Liver (tissue), 9 donors: Measurements from ENCODE around the gene LDAH. TPM values are rescaled to one million over a fixed set of nuclear protein-coding genes. Genes with fewer than 3 reads are reported as not detected.

Experiments
- DNase-seq: peaks from one replicate; pipeline ENCODE4 v3.0.0-alpha.2; 2017; ENCODE audit warnings: low spot score
- H3K27ac ChIP-seq, 2 donors: one replicate each; pipeline ENCODE4 v1.7.0; 2013; ENCODE audit warnings: inconsistent platforms in 2 of 2, low read length in 2 of 2, control low read depth in 1 of 2, low read depth in 1 of 2, mild to moderate bottlenecking in 1 of 2
- H3K27me3 ChIP-seq, 4 donors: one replicate each; pipeline versions ENCODE4 v1.6.1 to v1.7.0; 2013; ENCODE audit warnings: low read length in 3 of 4, inconsistent platforms in 1 of 4, mild to moderate bottlenecking in 1 of 4, moderate library complexity in 1 of 4; ENCODE audit not compliant: control insufficient read depth in 4 of 4, insufficient read depth in 4 of 4
- H3K36me3 ChIP-seq, 4 donors: one replicate each; pipeline versions ENCODE4 v1.6.1 to v1.7.0; 2013; ENCODE audit warnings: low read length in 3 of 4, mild to moderate bottlenecking in 3 of 4, low read depth in 1 of 4, moderate library complexity in 1 of 4; ENCODE audit not compliant: control insufficient read depth in 4 of 4, insufficient read depth in 3 of 4
- H3K4me1 ChIP-seq, 4 donors: one replicate each; pipeline versions ENCODE4 v1.6.1 to v1.7.0; 2013; ENCODE audit warnings: low read length in 3 of 4, mild to moderate bottlenecking in 3 of 4, moderate library complexity in 1 of 4; ENCODE audit not compliant: control insufficient read depth in 4 of 4, insufficient read depth in 4 of 4
- H3K4me3 ChIP-seq, 3 donors: one replicate each; pipeline versions ENCODE4 v1.6.1 to v1.7.0; 2013; ENCODE audit warnings: low read length in 3 of 3, control low read depth in 1 of 3, low read depth in 1 of 3, mild to moderate bottlenecking in 1 of 3
- H3K9ac ChIP-seq, 2 donors: one replicate each; pipeline ENCODE4 v1.7.0; 2013; ENCODE audit warnings: low read length in 2 of 2, mild to moderate bottlenecking in 2 of 2, moderate library complexity in 2 of 2, control low read depth in 1 of 2, low read depth in 1 of 2
- H3K9me3 ChIP-seq, 4 donors: one replicate each; pipeline versions ENCODE4 v1.6.1 to v1.7.0; 2013; ENCODE audit warnings: low read length in 3 of 4; ENCODE audit not compliant: control insufficient read depth in 4 of 4
- CTCF ChIP-seq: fragments of 150-350 bp; IDR thresholded peaks from 2 replicates; pipeline ENCODE4 v1.5.1; 2017; ENCODE audit warnings: improper control_type of control experiment, low read depth, low read length; ENCODE audit not compliant: missing input control
- EGR1 ChIP-seq, 2 donors: IDR thresholded peaks; 2 replicates each; pipeline ENCODE4 v1.6.1; 2016 to 2018; ENCODE audit warnings: antibody characterized with exemption in 2 of 2, low read depth in 2 of 2
- FOXA1 ChIP-seq: IDR thresholded peaks from 2 replicates; pipeline ENCODE4 v1.6.1; 2016; ENCODE audit warnings: antibody characterized with exemption
- FOXA2 ChIP-seq: IDR thresholded peaks from 2 replicates; pipeline ENCODE4 v1.6.1; 2016; ENCODE audit warnings: antibody characterized with exemption
- GABPA ChIP-seq, 2 donors: IDR thresholded peaks in 1 of 2; conservative IDR thresholded peaks in 1 of 2; 2 replicates each; pipeline ENCODE4 v1.6.1; 2016; ENCODE audit warnings: antibody characterized with exemption in 2 of 2, mild to moderate bottlenecking in 1 of 2, moderate library complexity in 1 of 2
- HNF4A ChIP-seq, 2 donors: conservative IDR thresholded peaks; 2 replicates each; pipeline ENCODE4 v1.6.1; 2016; ENCODE audit warnings: antibody characterized with exemption in 2 of 2, mild to moderate bottlenecking in 2 of 2
- HNF4G ChIP-seq: IDR thresholded peaks from 2 replicates; pipeline ENCODE4 v1.6.1; 2016; ENCODE audit warnings: antibody characterized with exemption
- JUND ChIP-seq, 2 donors: IDR thresholded peaks; 2 replicates each; pipeline ENCODE4 v1.6.1; 2016; ENCODE audit warnings: antibody characterized with exemption in 2 of 2
- NR2F2 ChIP-seq: IDR thresholded peaks from 2 replicates; pipeline ENCODE4 v1.6.1; 2016; ENCODE audit warnings: antibody characterized with exemption
- RAD21 ChIP-seq, 2 donors: IDR thresholded peaks; 2 replicates each; pipeline ENCODE4 v1.6.1; 2016; ENCODE audit warnings: antibody characterized with exemption in 2 of 2, mild to moderate bottlenecking in 2 of 2
- REST ChIP-seq: IDR thresholded peaks from 2 replicates; pipeline ENCODE4 v1.6.1; 2016; ENCODE audit warnings: antibody characterized with exemption, mild to moderate bottlenecking
- RXRA ChIP-seq, 2 donors: IDR thresholded peaks; 2 replicates each; pipeline ENCODE4 v1.6.1; 2017 to 2018; ENCODE audit warnings: antibody characterized with exemption in 2 of 2, mild to moderate bottlenecking in 1 of 2
- SP1 ChIP-seq: IDR thresholded peaks from 2 replicates; pipeline ENCODE4 v1.6.1; 2018; ENCODE audit warnings: antibody characterized with exemption, mild to moderate bottlenecking
- TAF1 ChIP-seq: conservative IDR thresholded peaks from 2 replicates; pipeline ENCODE4 v1.6.1; 2016; ENCODE audit warnings: antibody characterized with exemption, mild to moderate bottlenecking
- YY1 ChIP-seq: IDR thresholded peaks from 2 replicates; pipeline ENCODE4 v1.6.1; 2016; ENCODE audit warnings: antibody characterized with exemption, mild to moderate bottlenecking
- WGBS: extraction: QIAGEN DNeasy Blood & Tissue Kit; methylation state at CpG from one replicate; pipeline ENCODE4 v1.1.7; 2013; 5-methylcytosine and 5-hydroxymethylcytosine counted together
- polyA plus RNA-seq, 2 donors: library from polyadenylated mRNA; stranded (reverse) in 1 of 2; unstranded in 1 of 2; fragments of 200-250 nt in 1 of 2; fragments of >200 nt in 1 of 2; fragmentation: Nextera tagmentation in 1 of 2; extraction: Ambion mirVana in 1 of 2; gene quantifications; one replicate each; pipeline versions ENCODE4 v1.2.1 to v1.2.3, GENCODE V29; 2013 to 2015
- total RNA-seq, 2 donors: library from RNA; depleted of rRNA; stranded (reverse); fragments of >200 nt; gene quantifications; one replicate each; pipeline ENCODE4 v1.2.3, GENCODE V29; 2014
- TF ChIP-seq, protein P1 (sequence below): IDR thresholded peaks from 2 replicates; pipeline ENCODE4 v1.6.1; 2016; ENCODE audit warnings: antibody characterized with exemption
- donor health status: healthy.
- donor health status: healthy.
- donor health status: healthy.
- donor health status: healthy.
- donor health status: healthy.

LDAH gene
- total and polyA plus RNA-seq, 4 donors, result 5.8 to 17.7 (median 9.7) TPM

DNA sequence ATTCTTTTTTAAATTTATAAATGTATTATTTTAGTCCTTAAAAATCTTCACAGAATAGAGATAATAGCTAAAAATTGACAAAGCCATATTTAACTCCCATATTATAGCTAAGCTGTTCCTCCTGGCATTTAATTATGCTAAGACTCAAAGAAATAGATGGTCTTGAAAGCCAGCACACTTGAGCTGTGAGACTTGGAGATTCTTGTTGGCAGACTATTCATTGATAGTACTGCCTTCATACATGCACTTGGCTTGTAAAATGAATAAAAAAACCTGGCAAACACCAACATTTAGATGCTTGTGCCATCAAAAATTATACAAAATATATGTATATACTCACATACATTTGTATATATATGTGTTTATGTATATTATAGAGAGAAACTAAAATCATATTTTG, 9.7 kb upstream of the LDAH start:
- H3K4me1 ChIP-seq, result no peaks in the 10 kb centered on the region
- H3K9ac ChIP-seq, result no peak overlapping the region
- no peak overlapping the region for H3K27ac ChIP-seq
- TF ChIP-seq JUND (IDR thresholded peaks at IDR 0.05), result no peak
- no peak for TF ChIP-seq GABPA (IDR thresholded peaks at IDR 0.05 in 1 of 2, conservative IDR thresholded peaks at IDR 0.05 in 1 of 2)
- no peak for TF ChIP-seq TAF1
- no peak for TF ChIP-seq HNF4A (conservative IDR thresholded peaks at IDR 0.05)
- no peak for TF ChIP-seq SP1
- no peak for TF ChIP-seq FOXA2
- H3K9me3 ChIP-seq, result no peaks in the 10 kb centered on the region
- peaks cover 0 to 4% (median 0%) of the 10 kb centered on the region in 4 donors for H3K27me3 ChIP-seq
- no peak overlapping the region for H3K4me3 ChIP-seq
- no peak for DNase-seq
- H3K36me3 ChIP-seq, result no peaks in the 10 kb centered on the region

GRCh38 chr2:20829861-20830260, 7.0 kb upstream of the LDAH start:
- Histone ChIP-seq H3K4me3 (no peak overlapping the region), H3K27me3 (no peaks in the 10 kb centered on the region), H3K27ac (no peak overlapping the region), H3K36me3 (no peaks in the 10 kb centered on the region), H3K9me3 (no peaks in the 10 kb centered on the region), H3K9ac (no peak overlapping the region), H3K4me1 (no peaks in the 10 kb centered on the region)
- DNase-seq, result no peak
- 20% methylated on average over 1 of the region's 1 CpG for WGBS
- TF ChIP-seq RXRA (IDR thresholded peaks at IDR 0.05), result no peak
- no peak for TF ChIP-seq FOXA1
- TF ChIP-seq TAF1, result no peak
- TF ChIP-seq REST, result no peak
- TF ChIP-seq EGR1 (IDR thresholded peaks at IDR 0.05; ENCODE audit: low read depth in 2 of 2), result no peak
- TF ChIP-seq GABPA (IDR thresholded peaks at IDR 0.05 in 1 of 2, conservative IDR thresholded peaks at IDR 0.05 in 1 of 2), result no peak
- TF ChIP-seq SP1, result no peak
- TF ChIP-seq CTCF, result no peak
- no peak for TF ChIP-seq NR2F2

DNA sequence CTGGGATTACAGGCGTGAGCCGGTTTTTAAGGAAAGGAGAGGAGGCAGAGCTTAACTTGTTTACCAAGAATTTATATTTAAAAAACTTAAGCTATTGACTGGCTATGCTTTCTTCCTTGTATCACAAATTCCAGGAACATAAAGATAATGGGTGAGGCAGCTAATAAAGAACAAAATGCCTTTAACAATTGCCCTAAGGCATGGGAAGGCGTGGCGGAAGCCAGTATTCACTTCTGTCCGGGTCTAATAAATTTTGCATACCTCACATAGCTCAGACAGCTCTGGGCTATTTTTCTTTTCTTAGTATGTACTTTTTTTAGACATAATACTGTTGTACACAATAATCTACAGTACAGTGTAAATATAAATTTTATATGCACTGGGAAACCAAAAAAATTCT, 1.0 kb upstream of the LDAH start:
- 79% methylated on average over 5 of the region's 5 CpGs for WGBS
- DNase-seq, result no peak
- H3K9ac ChIP-seq, result no peak overlapping the region
- H3K36me3 ChIP-seq, result no peaks in the 10 kb centered on the region
- no peaks in the 10 kb centered on the region for H3K9me3 ChIP-seq
- H3K4me1 ChIP-seq, result peaks cover 0 to 3% (median 0%) of the 10 kb centered on the region in 4 donors
- H3K27me3 ChIP-seq, result no peaks in the 10 kb centered on the region
- H3K27ac ChIP-seq, result no peak overlapping the region
- no peak overlapping the region for H3K4me3 ChIP-seq
- TF ChIP-seq TAF1 (no peak), REST (no peak), RAD21 (IDR thresholded peaks at IDR 0.05) (no peak), YY1 (no peak), SP1 (no peak), JUND (IDR thresholded peaks at IDR 0.05) (no peak), FOXA2 (no peak), GABPA (IDR thresholded peaks at IDR 0.05 in 1 of 2, conservative IDR thresholded peaks at IDR 0.05 in 1 of 2) (no peak), FOXA1 (no peak), HNF4G (no peak), HNF4A (conservative IDR thresholded peaks at IDR 0.05) (no peak), CTCF (no peak), EGR1 (IDR thresholded peaks at IDR 0.05; ENCODE audit: low read depth in 2 of 2) (no peak), NR2F2 (no peak)
- TF ChIP-seq, protein P1, sequence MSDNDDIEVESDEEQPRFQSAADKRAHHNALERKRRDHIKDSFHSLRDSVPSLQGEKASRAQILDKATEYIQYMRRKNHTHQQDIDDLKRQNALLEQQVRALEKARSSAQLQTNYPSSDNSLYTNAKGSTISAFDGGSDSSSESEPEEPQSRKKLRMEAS, result no peak
